Inferior parietal cortex (tissue), 1 donor: ENCODE results near the gene ZNF619.
"Not testable (repeated sequence)": the region's sequence is repeated elsewhere in the genome, so short reads cannot be mapped to it uniquely, and the experiment has no call there.

Experiments used
- DNase-seq: peaks from one replicate; pipeline ENCODE4 v3.0.0-alpha.2; 2016; ENCODE audit errors: extremely low spot score

Gene ZNF619

DNA sequence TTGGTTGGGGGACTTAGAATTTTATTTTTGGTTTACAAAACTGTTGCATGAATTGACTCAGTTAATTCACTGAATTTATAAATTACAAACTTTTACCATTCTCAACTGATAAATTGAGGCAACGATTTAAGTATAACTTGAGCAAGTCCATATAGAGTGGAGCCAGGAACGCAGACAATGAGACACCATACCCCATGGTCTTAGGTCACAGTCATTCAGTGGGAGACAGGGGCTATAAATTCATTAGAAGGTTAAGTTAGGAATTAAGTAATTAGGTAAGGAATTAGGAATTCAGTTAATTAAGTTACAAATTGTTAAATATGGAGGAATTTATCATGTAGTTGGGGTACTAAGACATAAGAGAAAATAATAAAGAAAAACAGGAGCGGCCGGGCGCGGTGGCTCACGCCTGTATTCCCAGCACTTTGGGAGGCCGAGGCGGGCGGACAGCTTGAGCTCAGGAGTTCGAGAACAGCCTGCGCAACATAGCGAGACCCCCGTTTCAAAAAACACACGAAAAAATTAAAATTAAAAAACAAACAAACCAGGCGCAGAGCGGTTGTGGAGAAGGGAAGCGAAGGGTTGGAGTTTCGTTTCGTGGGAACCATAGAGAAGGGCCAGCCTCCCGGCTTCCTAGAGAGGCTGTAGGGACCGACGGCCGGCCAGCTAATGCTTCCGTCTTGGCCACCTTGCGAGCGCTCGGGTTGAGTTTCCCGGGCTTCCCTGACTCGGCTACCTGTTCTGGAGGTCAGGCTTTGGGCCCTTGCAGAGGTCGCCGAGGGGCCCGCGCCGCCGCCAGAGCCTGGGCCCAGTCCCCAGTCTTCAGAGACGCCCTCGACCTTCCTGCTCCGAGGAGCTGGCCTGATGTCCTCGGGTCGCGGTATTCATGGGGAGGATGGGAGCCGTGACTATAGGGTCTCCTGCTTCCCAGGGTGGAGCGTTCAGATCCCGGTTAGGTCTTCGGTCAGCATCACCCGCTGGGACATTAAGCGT lies at the start of gene ZNF619:
Gene ZNF619, plus strand, starts transcription at position 645 of the 993 bp plus-strand sequence. CDS start 858 bp downstream, outside the sequence.
- DNase-seq: peak; percentile 74

DNA sequence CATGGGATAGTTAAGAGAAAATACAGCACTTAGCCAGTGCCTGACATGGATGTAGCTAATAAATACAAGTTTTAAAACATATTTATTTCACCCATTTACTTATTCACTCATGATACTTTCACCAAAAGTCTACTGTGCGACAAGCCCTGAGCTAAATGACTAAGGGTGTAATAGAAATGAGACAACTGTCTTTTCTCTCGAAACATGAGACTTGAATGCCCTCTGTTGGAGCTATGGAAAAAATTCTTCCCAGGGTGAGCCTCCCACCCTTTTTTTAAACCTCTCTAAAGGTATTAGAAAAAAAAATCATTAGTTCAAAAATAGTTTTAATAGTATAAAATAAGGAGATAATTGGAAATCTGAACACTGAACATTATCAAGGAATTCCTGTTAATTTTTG lies 44.1 kb upstream of the ZNF619 start:
- no peak for DNase-seq

DNA sequence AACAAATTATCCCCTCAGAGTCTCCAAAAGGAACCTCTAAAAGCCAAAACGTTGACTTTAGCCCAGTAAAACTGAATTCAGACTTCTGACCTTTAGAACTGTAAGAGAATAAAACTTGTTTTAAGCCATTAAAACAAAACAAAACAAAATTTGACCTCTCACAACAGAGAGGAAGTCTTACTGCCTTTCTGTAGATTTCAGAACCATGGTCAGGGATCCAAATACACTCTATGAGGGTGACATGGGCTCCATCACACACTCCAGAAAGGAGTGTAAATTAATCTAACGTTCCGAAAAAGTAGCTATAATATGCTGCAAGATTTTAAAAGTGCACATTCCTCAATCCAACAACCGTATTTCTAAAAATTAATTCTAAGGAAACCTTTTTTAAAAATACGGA lies 39.0 kb upstream of the ZNF619 start:
- DNase-seq: no peak

DNA sequence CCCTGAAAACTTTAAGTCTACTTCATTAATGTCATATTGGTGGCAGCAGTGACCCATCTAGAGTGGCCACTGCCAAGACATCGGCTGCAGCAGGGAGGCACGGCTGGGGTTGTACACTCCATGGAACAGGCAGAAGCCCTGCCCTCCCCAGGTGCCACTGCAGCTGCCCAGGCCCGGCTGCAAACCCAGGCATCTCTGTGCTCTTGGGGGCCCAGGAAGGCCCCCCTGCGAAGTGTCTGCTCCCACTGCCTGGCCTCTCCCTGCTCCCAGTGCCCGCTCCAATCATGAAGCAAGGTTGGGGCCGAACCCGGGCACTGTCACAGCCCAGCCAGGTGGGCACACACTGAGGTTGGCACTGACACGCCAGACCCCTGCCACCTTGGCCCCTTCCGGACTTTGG lies 31.9 kb upstream of the ZNF619 start:
- no peak for DNase-seq

DNA sequence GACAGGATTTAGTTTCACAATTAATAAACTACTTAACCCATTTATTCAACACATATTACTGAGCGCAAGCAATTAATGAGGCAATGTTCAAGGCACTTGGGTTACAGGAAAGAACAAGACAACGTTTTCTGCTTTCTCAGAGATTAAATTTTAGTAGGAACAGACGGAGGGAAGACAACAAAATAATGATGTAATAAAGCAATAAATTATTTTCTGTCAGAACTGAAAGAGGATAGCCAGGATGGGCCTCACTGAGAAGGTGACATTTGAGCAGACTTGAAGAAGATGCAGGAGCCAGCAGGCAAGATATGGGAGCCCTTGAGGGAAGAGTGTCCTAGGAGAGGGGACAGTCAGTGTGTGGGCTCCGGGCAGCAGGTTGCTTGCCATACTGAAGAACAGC lies 31.0 kb upstream of the ZNF619 start:
- DNase-seq: no peak

DNA sequence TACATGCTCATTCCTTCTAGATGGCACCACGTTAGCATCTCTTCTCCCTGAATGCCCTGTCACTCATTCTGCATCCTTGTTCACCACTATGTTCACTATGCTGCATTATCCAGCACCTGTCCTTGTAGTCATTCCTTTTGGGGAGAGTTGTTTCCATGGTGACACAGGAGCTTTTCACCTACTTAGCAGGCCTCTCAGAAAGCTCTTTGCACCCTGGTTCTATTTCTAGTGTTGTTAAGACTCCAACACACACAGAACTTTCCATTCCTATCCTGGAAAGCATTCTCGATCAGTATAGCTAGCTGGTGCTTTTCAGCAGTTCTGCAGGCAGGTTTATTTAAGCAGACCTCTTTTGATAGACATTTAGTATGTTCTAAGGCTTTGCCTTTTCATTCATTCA lies 26.5 kb upstream of the ZNF619 start:
- DNase-seq: peak; percentile 42

DNA sequence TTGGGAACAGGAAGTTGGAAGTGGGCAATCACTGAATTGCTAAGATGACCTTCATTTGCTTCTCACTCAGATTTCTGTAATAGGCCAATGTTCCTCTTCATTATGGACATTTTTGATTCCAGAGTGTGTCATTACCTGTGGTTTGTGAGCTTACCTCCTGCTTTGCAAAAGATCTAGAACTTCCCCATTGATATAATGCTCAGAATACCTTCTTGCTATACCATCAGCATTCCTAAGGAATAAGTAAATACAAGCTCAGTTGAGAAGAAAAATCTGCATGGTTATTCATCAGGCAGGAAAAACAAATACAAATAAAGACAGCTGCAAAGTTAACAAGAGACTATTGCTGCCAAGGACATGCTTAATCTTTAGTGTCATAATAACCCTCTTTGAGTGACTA lies 25.4 kb upstream of the ZNF619 start:
- no peak for DNase-seq

DNA sequence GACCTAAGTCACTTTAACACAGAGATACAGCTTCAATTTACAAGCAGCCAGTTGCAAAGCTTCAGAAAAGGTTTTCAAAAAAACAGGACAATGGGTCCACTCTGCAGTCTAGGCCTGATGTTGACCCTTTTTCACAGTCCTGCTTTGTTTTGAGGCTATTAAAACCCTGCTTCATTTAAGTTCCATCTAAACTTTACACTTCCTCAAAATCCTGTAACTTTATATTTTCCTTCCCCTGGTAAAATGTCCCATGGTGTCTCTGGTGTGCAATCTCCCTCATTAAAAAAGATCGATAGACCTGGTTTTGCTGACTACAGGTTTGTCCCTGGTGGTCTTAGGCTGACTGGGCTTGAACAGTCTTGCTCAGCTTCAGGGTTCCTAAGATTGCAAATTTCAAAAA lies 24.9 kb upstream of the ZNF619 start:
- DNase-seq: no peak

DNA sequence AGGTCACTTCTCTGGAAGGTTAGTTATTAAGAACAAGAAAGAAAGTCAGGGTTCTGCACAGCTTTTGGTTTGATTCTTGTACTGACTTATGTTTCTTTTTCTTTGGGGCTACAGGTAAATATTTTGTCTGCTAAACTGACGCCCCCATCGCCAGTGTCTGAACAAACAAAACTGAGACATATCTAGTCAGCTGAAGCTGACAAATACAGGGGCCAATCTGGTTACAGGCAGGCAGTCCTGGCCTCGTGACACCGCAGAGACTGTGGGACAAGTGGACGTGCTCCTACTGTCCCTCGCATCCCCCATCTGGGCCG lies 24.4 kb upstream of the ZNF619 start:
- DNase-seq: peak; percentile 30

DNA sequence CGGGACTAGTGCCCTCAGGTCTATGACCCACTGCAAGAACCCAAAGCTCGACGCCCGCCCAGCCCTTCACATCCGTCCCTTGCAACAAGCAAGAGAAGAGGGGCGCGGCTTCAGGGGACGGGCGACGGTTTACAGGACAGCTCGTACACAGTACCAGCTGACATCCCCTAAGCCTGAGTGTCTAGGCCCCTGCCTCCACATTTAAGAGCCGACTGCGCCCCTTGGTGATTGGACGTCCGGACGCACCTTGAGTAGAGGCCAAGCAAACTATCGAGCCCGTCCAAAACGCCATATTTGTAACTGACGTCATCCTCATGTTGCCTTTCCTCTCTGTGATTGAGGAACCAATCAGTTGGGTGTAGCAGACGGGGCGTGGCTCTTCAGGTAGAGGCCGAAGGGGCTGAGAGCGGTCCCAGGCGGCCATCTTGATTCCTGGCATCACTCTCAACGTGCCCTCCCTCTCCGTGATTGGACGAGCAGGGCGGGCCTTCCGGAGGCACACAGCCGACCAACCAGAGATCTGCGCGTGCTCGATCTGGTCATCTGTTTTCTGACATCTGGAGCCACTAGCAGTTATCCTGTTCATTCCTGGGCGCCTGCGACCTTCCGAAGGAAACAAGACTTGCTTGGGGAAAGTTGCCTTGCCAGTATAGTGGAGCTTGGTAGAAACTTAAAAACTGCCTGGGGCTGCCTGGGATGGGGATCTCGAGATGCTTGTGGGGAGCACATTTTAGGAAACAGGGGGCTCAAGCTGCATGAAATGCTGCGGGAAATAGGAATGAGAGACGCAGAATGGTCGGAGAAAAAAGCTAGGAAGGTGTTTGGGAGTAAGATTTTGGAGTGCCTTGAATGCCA lies 23.8 kb upstream of the ZNF619 start:
- peak; percentile 98 for DNase-seq

DNA sequence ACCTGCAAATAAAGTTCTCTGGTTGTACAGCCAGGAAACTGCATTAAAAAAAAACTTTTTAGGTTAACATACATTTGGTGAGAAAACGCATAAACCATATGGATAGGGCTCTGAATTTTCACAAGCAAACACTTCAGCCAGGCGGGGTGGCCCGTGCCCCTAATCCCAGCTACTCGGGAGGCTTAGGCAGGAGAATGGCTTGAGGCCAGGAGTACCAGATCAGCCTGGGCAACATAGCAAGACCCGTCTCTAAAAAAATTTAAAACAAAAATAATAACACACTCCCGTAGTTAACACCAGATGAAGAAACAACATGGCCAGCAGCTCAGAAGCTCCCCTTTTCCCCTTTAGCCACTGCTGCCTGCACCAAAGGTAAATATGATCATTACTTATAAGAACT lies 23.0 kb upstream of the ZNF619 start:
- DNase-seq: no peak

DNA sequence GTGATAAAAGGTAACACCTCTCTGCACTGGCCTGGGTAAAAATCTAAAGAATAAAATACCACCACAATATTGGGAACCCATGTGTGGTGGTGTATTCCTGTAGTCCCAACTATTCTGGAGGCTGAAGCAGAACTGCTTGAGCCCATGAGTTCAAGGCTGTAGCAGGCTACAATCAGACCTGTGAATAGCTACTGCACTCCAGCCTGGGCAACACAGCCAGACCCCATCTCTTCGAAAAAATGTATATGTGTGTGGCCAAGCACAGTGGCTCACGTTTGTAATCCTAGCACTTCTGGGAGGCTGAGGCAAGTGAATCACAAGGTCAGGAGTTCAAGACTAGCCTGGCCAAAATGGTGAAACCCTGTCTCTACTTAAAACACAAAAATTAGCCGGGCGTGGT lies 21.6 kb upstream of the ZNF619 start:
- DNase-seq: no peak

DNA sequence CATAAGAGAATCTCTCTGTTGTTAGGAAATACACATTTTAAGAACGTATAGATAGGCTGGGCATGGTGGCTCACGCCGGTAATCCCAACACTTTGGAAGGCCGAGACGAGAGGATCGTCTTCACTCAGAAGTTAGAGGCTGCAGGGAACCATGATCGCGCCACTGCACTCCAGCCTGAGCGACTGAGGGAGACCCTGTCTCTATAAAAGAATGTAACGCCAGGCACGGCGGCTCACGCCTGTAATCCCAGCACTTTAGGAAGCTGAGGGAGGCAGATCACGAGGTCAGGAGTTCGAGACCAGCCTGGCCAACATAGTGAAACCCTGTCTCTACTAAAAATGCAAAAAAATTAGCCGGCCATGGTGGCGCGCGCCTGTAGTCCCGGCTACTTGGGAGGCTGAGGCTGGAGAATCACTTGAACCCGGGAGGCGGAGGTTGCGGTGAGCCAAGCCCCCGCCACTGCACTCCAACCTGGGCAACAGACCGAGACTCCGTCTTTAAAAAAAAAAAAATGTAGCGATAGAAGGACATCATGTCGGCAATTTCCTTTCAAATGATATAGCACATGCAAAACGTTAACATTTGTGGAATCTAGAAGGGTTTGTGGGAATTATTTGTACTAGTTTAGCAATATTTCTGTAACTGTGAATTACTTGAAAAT lies 20.5 kb upstream of the ZNF619 start:
- no peak for DNase-seq

DNA sequence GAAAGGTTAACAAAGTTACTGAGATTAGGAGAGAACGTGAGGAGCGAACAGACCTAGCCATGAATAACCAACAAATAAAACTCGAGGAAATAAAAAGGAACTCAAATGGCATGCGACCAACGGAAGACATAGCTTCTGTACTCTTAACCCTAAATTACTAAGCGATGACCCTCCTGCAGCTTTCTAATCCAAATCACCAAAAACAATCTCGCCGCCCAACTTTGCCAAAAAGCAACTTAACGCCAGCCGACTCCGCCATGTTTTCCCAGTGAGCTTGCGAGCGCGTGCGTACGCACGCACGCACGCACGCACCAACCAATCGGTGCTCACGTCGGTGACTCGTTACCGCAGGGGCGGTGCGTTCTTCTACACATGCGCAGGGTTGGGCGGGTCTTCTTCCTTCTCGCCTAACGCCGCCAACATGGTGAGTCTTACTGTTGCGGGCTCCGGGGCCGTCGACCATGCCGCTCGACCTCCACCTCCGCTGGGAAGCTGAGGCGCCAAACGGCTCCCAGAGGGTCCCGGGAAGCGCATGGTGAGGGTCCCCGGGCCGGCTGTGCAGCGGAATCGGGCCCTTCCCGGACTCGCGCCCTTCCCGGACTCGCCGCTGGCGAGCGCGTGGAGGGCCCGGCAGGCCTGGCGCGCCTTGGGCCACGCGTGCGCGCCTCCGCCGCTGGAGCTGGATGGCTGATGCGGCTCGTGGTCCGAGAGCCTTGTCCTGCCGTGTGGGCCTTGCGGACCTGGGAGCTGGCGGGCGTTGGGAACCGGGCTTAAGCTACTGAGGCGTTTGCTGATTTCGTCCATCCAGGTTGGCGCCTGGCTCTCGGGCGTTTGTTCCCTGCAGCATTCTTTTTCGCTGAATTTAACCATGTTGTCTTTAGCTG lies 19.7 kb upstream of the ZNF619 start, which contains the start of gene RPL14:
Gene RPL14, plus strand, starts transcription at position 400 of the 884 bp plus-strand sequence. Its CDS starts 133 bp downstream, at position 533.
- DNase-seq: peak; percentile 98

DNA sequence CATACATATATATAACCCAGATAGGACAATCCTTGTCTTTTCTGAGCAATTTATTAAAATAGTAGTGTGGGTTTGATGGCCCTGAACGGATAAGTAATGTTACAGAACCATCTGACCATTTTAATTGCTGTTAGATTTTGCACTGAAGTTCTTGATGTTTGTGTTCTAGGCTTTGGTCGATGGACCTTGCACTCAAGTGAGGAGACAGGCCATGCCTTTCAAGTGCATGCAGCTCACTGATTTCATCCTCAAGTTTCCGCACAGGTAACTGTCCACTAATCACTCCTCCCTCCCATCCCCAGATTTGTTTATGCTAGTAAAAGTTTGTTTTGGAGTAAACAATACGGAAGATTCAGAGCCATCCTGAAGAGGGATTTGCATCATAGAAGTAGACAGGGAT lies 18.4 kb upstream of the ZNF619 start:
- DNase-seq: no peak

DNA sequence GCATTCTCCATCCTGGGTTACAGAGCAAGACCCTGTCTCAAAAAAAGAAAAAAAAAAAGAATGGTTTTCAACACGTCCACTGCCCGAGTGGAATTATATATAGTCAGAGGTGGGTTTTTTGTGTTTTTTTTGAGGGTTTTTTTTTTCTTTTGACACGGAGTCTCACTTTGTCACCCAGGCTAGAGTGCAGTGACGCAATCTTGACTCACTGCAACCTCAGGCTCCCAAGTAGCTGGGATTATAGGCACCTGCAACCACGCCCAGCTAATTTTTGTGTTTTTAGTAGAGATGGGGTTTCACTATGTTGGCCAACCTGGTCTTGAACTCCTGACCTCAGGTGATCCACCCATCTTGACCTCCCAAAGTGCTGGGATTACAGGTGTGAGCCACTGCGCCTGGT lies 16.4 kb upstream of the ZNF619 start:
- not testable (repeated sequence) for DNase-seq

DNA sequence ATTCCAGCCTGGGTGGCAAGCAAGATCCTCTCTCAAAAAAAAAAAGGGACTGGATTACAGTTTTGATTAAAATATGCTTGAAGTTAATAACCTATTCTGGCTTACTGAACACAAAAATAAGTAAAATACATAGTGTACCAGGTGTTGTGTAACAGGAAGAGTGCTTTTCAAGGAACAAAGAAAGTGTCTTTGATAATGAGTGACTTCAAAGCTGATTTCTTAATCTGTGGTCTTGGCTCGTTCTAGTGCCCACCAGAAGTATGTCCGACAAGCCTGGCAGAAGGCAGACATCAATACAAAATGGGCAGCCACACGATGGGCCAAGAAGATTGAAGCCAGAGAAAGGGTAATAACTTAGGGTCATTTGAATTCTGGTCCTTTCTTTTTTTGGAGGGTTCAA lies 15.8 kb upstream of the ZNF619 start:
- DNase-seq: no peak

DNA sequence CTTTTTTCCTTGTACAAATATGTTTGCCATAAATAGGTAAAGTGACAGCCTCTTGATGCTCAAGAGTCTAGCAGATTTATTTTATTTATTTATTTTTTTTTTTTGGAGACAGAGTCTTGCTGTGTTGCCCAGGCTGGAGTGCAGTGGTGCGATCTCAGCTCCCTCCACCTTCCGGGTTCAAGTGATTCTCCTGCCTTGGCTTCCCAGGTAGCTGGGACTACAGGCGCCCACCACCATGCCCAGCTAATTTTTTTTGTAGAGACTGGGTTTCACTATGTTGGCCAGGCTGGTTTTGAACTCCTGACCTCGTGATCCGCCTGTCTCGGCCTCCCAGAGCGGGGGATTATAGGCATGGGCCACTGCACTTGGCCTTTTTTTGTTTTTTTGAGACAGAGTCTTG lies 14.1 kb upstream of the ZNF619 start:
- not testable (repeated sequence) for DNase-seq

DNA sequence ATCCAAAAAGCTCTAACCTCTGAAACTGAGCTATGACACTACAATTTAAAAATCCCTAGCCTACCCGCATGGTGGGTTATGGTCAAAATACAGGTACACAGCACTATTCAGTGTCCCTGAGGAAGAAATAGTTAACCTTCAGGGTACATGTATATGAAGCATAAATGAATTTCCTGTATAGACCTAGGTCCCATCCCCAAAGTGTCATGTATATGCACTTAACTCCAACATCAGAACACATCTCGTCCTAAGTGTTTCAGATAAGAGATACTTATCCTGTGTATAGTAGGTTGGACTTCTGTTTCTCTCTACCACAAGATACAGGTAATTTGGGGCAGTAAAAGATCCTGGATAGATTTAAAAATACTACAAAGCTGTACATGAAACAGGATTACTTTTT lies 13.3 kb upstream of the ZNF619 start:
- DNase-seq: no peak

DNA sequence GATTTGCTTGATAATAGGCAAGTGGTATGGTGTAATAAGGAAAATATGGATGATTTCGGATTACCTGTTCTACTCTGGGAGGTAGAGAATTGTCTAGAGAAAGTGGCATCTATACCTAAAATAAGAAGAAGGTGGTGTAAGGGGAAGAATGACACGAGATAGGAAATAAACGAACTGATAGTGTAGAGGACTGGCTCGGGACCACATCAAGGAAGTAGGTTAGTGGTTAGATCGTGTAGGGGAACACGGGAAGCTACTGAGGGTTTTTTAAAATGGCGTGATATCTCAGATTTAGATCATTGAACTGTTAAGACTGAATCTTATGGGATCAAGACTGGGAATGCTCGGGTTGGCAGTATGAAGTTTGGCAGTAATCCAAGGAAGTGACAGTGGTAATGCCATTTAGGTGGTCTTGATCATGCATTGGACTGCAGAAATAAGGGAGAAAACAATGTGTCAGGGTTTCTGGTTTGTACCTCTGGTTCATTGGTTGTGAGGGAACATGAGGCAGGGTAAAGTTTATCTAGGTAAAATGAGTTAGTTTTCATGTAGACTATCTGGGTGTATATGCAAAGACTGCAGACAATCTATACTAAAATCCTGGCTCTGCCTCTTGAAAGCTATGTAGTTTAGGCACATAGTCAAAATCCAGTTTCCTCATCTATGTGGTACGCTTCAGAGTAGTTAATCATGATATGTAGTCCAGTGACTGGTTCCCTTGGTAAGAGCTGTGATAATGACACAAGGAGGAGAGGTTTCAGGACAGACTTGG lies 12.4 kb upstream of the ZNF619 start:
- no peak for DNase-seq

DNA sequence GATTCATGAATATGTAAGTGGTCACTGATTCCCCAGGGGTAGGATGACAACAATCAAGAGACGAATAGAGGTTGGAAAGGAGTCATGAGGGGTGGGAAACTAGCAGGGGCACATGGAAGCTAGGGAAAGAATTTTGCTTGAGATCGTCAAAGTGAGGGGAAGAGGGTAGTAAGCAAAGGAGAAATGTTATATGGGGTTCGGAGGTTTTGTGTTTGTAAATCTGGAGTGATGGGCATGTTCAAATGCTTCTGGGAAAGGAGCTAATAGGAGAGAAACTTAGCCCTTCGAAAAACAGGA lies 11.9 kb upstream of the ZNF619 start:
- no peak for DNase-seq
